Measurements from ENCODE around the gene MRTO4. TPM values are rescaled to one million over a fixed set of nuclear protein-coding genes. Genes with fewer than 3 reads are reported as not detected.

Gene MRTO4
- total RNA-seq, 1 experiment from 2014 or later = 79.3 TPM

DNA sequence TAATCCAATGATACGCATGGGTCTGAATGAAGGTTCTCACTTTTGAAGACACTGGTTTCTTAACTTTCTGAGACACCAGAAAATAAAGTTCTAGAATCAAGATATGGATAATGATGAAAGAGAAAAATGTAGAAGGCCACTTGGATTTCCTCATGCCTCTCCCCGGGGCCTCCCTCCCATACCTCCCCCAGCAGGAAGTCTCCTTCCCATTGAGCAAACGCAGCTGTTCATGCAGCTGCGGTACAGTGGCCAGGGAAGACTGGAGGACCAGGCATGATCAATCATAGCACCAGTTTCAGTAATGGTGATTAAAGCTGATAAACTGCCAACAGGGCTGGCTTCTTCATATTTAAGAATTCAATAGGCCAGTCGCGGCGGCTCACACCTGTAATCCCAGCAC, 30.6 kb upstream of the MRTO4 start:
- no peak overlapping the region for H3K27ac ChIP-seq (ENCODE audit: low read depth, low read length)
- peaks cover 24% of the 10 kb centered on the region for H3K79me2 ChIP-seq (ENCODE audit: insufficient read depth, low read length)
- no peak overlapping the region for H3K4me2 ChIP-seq (ENCODE audit: low read length)
- no peak for DNase-seq (ENCODE audit: low read depth, low spot score)
- no peaks in the 10 kb centered on the region for H3K4me1 ChIP-seq (ENCODE audit: control insufficient read depth in 1 of 2, insufficient read depth in 2 of 2, low read length in 2 of 2)
- ChIA-PET CTCF (no interaction called here), POLR2A (no interaction called here), RAD21 (ENCODE audit: low non-redundant PET in 1 of 2, low total read pairs in 2 of 2, uncharacterized antibody in 2 of 2, unreplicated experiment in 2 of 2) (no interaction called here)
- peaks cover 45 to 59% of the 10 kb centered on the region in 2 experiments for H3K36me3 ChIP-seq (ENCODE audit: control insufficient read depth in 1 of 2, insufficient read depth in 2 of 2, low read length in 2 of 2)
- H2AFZ ChIP-seq (ENCODE audit: low read depth, low read length, poor library complexity, severe bottlenecking) = no peak overlapping the region
- no peak overlapping the region for H3K9ac ChIP-seq (ENCODE audit: low read length)
- no peak for TF ChIP-seq SIN3A (IDR thresholded peaks at IDR 0.05; ENCODE audit: low read depth)
- no peak for TF ChIP-seq ZFX (IDR thresholded peaks at IDR 0.05)
- TF ChIP-seq SP1 (IDR thresholded peaks at IDR 0.05; ENCODE audit: low read depth) = no peak
- no peak for TF ChIP-seq RAD21 (IDR thresholded peaks at IDR 0.05; ENCODE audit: low read depth)
- TF ChIP-seq SRF (IDR thresholded peaks at IDR 0.05; ENCODE audit: low read depth) = no peak
- no peak for TF ChIP-seq EZH2phosphoT487 (IDR thresholded peaks at IDR 0.05; ENCODE audit: borderline replicate concordance)
- no peak for TF ChIP-seq EGR1 (IDR thresholded peaks at IDR 0.05; ENCODE audit: low read depth)
- TF ChIP-seq CTCF (IDR thresholded peaks at IDR 0.05 in 2 of 3, conservative IDR thresholded peaks at IDR 0.05 in 1 of 3; ENCODE audit: borderline replicate concordance in 1 of 3, insufficient read depth in 1 of 3, low read depth in 2 of 3, low read length in 2 of 3) = no peak
- no peak for TF ChIP-seq ELF1 (IDR thresholded peaks at IDR 0.05; ENCODE audit: borderline replicate concordance, low read depth)
- TF ChIP-seq, protein P1, sequence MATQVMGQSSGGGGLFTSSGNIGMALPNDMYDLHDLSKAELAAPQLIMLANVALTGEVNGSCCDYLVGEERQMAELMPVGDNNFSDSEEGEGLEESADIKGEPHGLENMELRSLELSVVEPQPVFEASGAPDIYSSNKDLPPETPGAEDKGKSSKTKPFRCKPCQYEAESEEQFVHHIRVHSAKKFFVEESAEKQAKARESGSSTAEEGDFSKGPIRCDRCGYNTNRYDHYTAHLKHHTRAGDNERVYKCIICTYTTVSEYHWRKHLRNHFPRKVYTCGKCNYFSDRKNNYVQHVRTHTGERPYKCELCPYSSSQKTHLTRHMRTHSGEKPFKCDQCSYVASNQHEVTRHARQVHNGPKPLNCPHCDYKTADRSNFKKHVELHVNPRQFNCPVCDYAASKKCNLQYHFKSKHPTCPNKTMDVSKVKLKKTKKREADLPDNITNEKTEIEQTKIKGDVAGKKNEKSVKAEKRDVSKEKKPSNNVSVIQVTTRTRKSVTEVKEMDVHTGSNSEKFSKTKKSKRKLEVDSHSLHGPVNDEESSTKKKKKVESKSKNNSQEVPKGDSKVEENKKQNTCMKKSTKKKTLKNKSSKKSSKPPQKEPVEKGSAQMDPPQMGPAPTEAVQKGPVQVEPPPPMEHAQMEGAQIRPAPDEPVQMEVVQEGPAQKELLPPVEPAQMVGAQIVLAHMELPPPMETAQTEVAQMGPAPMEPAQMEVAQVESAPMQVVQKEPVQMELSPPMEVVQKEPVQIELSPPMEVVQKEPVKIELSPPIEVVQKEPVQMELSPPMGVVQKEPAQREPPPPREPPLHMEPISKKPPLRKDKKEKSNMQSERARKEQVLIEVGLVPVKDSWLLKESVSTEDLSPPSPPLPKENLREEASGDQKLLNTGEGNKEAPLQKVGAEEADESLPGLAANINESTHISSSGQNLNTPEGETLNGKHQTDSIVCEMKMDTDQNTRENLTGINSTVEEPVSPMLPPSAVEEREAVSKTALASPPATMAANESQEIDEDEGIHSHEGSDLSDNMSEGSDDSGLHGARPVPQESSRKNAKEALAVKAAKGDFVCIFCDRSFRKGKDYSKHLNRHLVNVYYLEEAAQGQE (IDR thresholded peaks at IDR 0.05; ENCODE audit: low read depth) = no peak
- TF ChIP-seq TCF7L2 (IDR thresholded peaks at IDR 0.05; ENCODE audit: borderline replicate concordance, extremely low read depth, insufficient read depth, insufficient read length) = no peak
- TF ChIP-seq MAX (IDR thresholded peaks at IDR 0.05) = no peak
- TF ChIP-seq JUND (IDR thresholded peaks at IDR 0.05) = no peak
- TF ChIP-seq ZBTB33 (IDR thresholded peaks at IDR 0.05; ENCODE audit: extremely low read depth, insufficient replicate concordance, low read length) = no peak
- TF ChIP-seq YY1 (IDR thresholded peaks at IDR 0.05; ENCODE audit: extremely low read depth, insufficient replicate concordance, low read depth, low read length) = no peak
- TF ChIP-seq ATF3 (IDR thresholded peaks at IDR 0.05) = no peak
- no TSS peak for BruUV-seq (replicated peaks)
- no peaks in the 10 kb centered on the region for H3K9me3 ChIP-seq (ENCODE audit: control insufficient read depth in 1 of 2, insufficient read depth in 1 of 2, low read depth in 1 of 2, low read length in 2 of 2)
- H3K4me3 ChIP-seq (replicated peaks in 1 of 2; ENCODE audit: low read depth in 1 of 2, low read length in 2 of 2) = no peak overlapping the region
- H3K9me2 ChIP-seq (ENCODE audit: insufficient read depth) = no peaks in the 10 kb centered on the region
- intact Hi-C loops (cut with micrococcal nuclease) = no loop called here
- ATAC-seq = no peak
- H4K20me1 ChIP-seq (ENCODE audit: insufficient read depth) = no peaks in the 10 kb centered on the region
- no peaks in the 10 kb centered on the region for H3K27me3 ChIP-seq (ENCODE audit: insufficient read depth, low read length)
